Upper lobe of left lung (tissue), 6 donors: Measurements from ENCODE around the gene ALDOB. TPM values are rescaled to one million over a fixed set of nuclear protein-coding genes. Genes with fewer than 3 reads are reported as not detected.

Source experiments
- ATAC-seq, 2 donors: fragments of 200-7000 bp; cut with Tn5 transposase; one replicate each; pipeline ENCODE4 v1.9.1; 2022; ENCODE audit warnings: mild to moderate bottlenecking in 2 of 2, moderate library complexity in 2 of 2; ENCODE audit not compliant: low FRiP score in 2 of 2
- DNase-seq, 2 donors: peaks; one replicate each; pipeline ENCODE4 v3.0.0-alpha.2; 2019 to 2020
- H3K27ac ChIP-seq, 4 donors: fragments of 200-600 bp; sonication (generic); one replicate each; pipeline ENCODE4 v1.5.1; 2016 to 2019
- H3K27me3 ChIP-seq, 4 donors: fragments of 200-600 bp; sonication (generic); one replicate each; pipeline ENCODE4 v1.5.1; 2017 to 2019
- H3K36me3 ChIP-seq, 4 donors: fragments of 200-600 bp; sonication (generic); one replicate each; pipeline ENCODE4 v1.5.1; 2016 to 2019
- H3K4me1 ChIP-seq, 4 donors: fragments of 200-600 bp; sonication (generic); one replicate each; pipeline ENCODE4 v1.5.1; 2018 to 2019
- H3K4me3 ChIP-seq, 4 donors: fragments of 200-600 bp; sonication (generic); one replicate each; pipeline ENCODE4 v1.5.1; 2017 to 2019; ENCODE audit warnings: mild to moderate bottlenecking in 2 of 4, moderate library complexity in 1 of 4
- H3K9me3 ChIP-seq, 4 donors: fragments of 200-600 bp; sonication (generic); one replicate each; pipeline ENCODE4 v1.5.1; 2018 to 2019
- CTCF ChIP-seq, 6 experiments: fragments of 450-650 bp in 4 of 6; fragments of 200-600 bp in 2 of 6; sonication (generic) in 2 of 6; IDR thresholded peaks; one replicate each; pipeline ENCODE4 v1.5.1; 2016 to 2019; ENCODE audit warnings: antibody characterized with exemption in 6 of 6
- EP300 ChIP-seq, 4 donors: sonication (generic); formaldehyde crosslinking; IDR thresholded peaks; one replicate each; pipeline ENCODE4 v1.5.1; 2017; ENCODE audit warnings: antibody characterized with exemption in 4 of 4, control low read depth in 2 of 4
- POLR2A ChIP-seq, 4 donors: fragments of 450-650 bp; IDR thresholded peaks; one replicate each; pipeline ENCODE4 v1.5.1; 2016 to 2017; ENCODE audit warnings: antibody characterized with exemption in 4 of 4, mild to moderate bottlenecking in 2 of 4
- POLR2AphosphoS5 ChIP-seq, 2 donors: sonication (generic); formaldehyde crosslinking; IDR thresholded peaks; one replicate each; pipeline ENCODE4 v1.5.1; 2017; ENCODE audit warnings: antibody characterized with exemption in 2 of 2
- WGBS, 2 donors: methylation state at CpG; one replicate each; pipeline ENCODE4 v1.1.5; 2017 to 2018; 5-methylcytosine and 5-hydroxymethylcytosine counted together
- total RNA-seq, 6 donors: library from RNA; depleted of rRNA in 4 of 6; stranded (reverse); fragments of >200 nt in 4 of 6; gene quantifications; one replicate each; pipeline versions ENCODE4 v1.1.0 to v1.2.1, GENCODE V29; 2016 to 2021
- donor health status: DM: no; HTN: no; CAD: no; lungs with moderate emphysema.
- donor health status: DM: no; HTN: yes; CAD: no; lungs with severe emphysema.

ALDOB gene
- total RNA-seq, 6 donors from 2014 or later = 1.3 to 1.8 TPM; not detected in 4

- ATAC-seq = no peak
- Histone ChIP-seq H3K36me3 (peaks cover 0 to 4% (median 0%) of the 10 kb centered on the region in 4 donors), H3K9me3 (peaks cover 0 to 10% (median 3%) of the 10 kb centered on the region in 4 donors), H3K27ac (no peak overlapping the region), H3K4me1 (no peaks in the 10 kb centered on the region), H3K27me3 (no peaks in the 10 kb centered on the region), H3K4me3 (no peak overlapping the region)
- TF ChIP-seq EP300 (IDR thresholded peaks at IDR 0.05) (no peak), POLR2A (IDR thresholded peaks at IDR 0.05) (no peak), POLR2AphosphoS5 (IDR thresholded peaks at IDR 0.05) (no peak), CTCF (IDR thresholded peaks at IDR 0.05) (no peak)
- WGBS, 2 donors = 67 to 78% methylated on average over 2 of the region's 2 CpGs
- DNase-seq = no peak
Measured at GRCh38 chr9:101383361-101383760, 52.2 kb downstream of the ALDOB start.

DNA sequence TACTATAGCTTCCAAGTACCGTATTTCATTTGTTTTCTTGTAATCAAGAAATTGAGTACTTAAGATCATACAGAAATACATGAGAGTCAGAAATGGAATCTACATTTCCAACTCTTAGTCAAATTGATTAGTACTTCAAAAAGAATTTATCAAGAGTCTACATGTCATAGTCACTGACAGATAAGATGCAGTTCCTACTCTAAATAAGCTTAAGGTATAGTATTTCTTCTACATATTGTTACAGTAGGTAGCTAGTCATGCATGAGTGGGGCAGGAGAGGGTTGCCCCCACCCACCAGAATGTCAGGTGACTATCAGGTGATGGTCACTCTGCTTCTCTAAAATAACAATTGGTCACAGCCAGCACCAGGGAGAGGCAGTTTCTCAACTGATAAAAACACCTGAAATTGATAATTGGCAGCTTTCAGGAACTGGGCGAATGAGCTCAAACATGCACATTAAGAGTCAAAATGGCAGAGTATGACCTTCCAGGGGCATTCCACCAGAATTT, 53.7 kb downstream of the ALDOB start:
- Histone ChIP-seq H3K27me3 (no peaks in the 10 kb centered on the region), H3K9me3 (peaks cover 0 to 10% (median 3%) of the 10 kb centered on the region in 4 donors), H3K36me3 (no peaks in the 10 kb centered on the region), H3K27ac (no peak overlapping the region), H3K4me3 (no peak overlapping the region), H3K4me1 (no peaks in the 10 kb centered on the region)
- 88 to 92% methylated on average over 2 of the region's 2 CpGs for WGBS, 2 donors
- DNase-seq = no peak
- TF ChIP-seq CTCF (IDR thresholded peaks at IDR 0.05) (no peak), POLR2A (IDR thresholded peaks at IDR 0.05) (no peak), POLR2AphosphoS5 (IDR thresholded peaks at IDR 0.05) (no peak), EP300 (IDR thresholded peaks at IDR 0.05) (no peak)
- ATAC-seq = no peak

- Histone ChIP-seq H3K27me3 (no peaks in the 10 kb centered on the region), H3K4me3 (no peak overlapping the region), H3K4me1 (no peaks in the 10 kb centered on the region), H3K36me3 (no peaks in the 10 kb centered on the region), H3K27ac (no peak overlapping the region), H3K9me3 (peaks cover 0 to 10% (median 3%) of the 10 kb centered on the region in 4 donors)
- ATAC-seq (no peak), DNase-seq (no peak)
- whole genome bisulfite sequencing, 2 donors = 85 to 95% methylated on average over 3 of the region's 3 CpGs
- TF ChIP-seq POLR2AphosphoS5 (IDR thresholded peaks at IDR 0.05) (no peak), POLR2A (IDR thresholded peaks at IDR 0.05) (no peak), EP300 (IDR thresholded peaks at IDR 0.05) (no peak), CTCF (IDR thresholded peaks at IDR 0.05) (no peak)
Measured at GRCh38 chr9:101381118-101381517, 54.5 kb downstream of the ALDOB start.

- H3K4me3 ChIP-seq = no peak overlapping the region
- no peak for DNase-seq
- H3K27ac ChIP-seq = no peak overlapping the region
- ATAC-seq = no peak
- H3K27me3 ChIP-seq = no peaks in the 10 kb centered on the region
- H3K36me3 ChIP-seq = no peaks in the 10 kb centered on the region
- TF ChIP-seq POLR2A (IDR thresholded peaks at IDR 0.05) (no peak), CTCF (IDR thresholded peaks at IDR 0.05) (no peak), EP300 (IDR thresholded peaks at IDR 0.05) (no peak), POLR2AphosphoS5 (IDR thresholded peaks at IDR 0.05) (no peak)
- H3K9me3 ChIP-seq = peaks cover 0 to 7% (median 3%) of the 10 kb centered on the region in 4 donors
- no peaks in the 10 kb centered on the region for H3K4me1 ChIP-seq
Measured at GRCh38 chr9:101380295-101380694, 55.3 kb downstream of the ALDOB start.

GRCh38 chr9:101376111-101376848, 59.3 kb downstream of the ALDOB start:
- ATAC-seq (peak in 1 of 2 donors; percentile 31), DNase-seq (no peak)
- Histone ChIP-seq H3K4me3 (no peak overlapping the region), H3K36me3 (no peaks in the 10 kb centered on the region), H3K4me1 (no peaks in the 10 kb centered on the region), H3K27ac (no peak overlapping the region), H3K27me3 (no peaks in the 10 kb centered on the region), H3K9me3 (no peaks in the 10 kb centered on the region)
- TF ChIP-seq POLR2AphosphoS5 (IDR thresholded peaks at IDR 0.05) (no peak), CTCF (IDR thresholded peaks at IDR 0.05) (no peak), POLR2A (IDR thresholded peaks at IDR 0.05) (no peak), EP300 (IDR thresholded peaks at IDR 0.05) (no peak)
- 66 to 75% methylated on average over 6 of the region's 6 CpGs for WGBS, 2 donors
